ENCODE data around the gene CDH4.

CDH4 gene

DNA sequence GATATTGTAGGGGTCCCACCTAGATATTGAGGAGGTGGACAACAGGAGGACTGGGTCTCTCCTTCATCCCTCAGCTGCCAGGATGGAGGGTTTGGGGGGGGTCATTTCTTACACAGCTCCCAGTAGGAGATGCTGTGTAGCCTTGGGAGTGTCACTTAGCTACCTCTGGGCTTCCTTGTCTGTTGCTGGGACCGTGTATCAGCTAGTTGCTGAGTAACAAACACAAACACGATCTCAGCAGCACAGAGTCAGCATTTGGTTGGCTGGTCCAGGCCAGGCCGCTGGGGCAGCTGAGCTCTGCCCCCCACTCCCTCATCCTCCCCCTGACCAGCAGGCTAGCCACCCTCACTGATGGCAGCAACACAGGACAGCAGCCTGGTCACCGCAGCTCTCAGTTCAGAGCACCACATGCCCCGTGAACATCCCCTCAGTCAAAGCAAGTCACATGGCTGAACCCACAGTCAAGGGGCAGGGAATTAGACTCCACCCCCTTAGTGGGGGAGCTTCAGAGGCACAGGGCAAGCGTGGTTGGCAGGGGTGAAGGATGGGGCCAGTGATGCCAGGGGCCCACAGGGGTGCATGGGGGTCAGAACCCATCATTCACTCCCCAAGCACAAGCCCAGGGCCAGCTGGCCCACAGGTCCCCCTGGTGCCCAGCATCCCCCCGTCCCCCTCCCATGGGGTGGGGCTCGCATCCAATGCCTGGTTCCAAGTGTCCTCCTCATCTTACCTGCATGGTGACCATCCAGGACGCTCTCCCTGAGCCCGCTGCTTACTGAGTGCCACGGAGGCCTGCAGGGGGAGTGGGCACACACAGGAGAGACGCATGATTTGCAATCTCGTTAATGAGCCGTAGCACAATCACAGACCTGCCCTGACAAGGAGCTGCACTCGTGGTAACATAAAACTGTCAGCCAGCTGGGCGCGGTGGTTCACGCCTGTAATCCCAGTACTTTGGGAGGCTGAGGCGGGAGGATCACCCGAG, 701.3 kb downstream of the CDH4 start:
- Histone ChIP-seq H3K4me3 (ENCODE audit: low read depth in 1 of 5, low read length in 5 of 5) (no peak overlapping the region), H3K27me3 (ENCODE audit: control insufficient read depth in 5 of 5, insufficient read depth in 4 of 5, low read length in 5 of 5) (peaks cover 2 to 37% (median 14%) of the 10 kb centered on the region in 5 donors), H3K9ac (ENCODE audit: low read length in 5 of 5) (no peak overlapping the region), H3K36me3 (ENCODE audit: control insufficient read depth in 5 of 5, insufficient read depth in 5 of 5, low read length in 5 of 5) (no peaks in the 10 kb centered on the region), H3K27ac (ENCODE audit: low read depth, low read length) (no peak overlapping the region), H3K9me3 (ENCODE audit: control insufficient read depth in 5 of 5, low read length in 5 of 5) (no peaks in the 10 kb centered on the region), H3K4me1 (ENCODE audit: control insufficient read depth in 5 of 5, insufficient read depth in 5 of 5, low read length in 5 of 5) (no peaks in the 10 kb centered on the region)

DNA sequence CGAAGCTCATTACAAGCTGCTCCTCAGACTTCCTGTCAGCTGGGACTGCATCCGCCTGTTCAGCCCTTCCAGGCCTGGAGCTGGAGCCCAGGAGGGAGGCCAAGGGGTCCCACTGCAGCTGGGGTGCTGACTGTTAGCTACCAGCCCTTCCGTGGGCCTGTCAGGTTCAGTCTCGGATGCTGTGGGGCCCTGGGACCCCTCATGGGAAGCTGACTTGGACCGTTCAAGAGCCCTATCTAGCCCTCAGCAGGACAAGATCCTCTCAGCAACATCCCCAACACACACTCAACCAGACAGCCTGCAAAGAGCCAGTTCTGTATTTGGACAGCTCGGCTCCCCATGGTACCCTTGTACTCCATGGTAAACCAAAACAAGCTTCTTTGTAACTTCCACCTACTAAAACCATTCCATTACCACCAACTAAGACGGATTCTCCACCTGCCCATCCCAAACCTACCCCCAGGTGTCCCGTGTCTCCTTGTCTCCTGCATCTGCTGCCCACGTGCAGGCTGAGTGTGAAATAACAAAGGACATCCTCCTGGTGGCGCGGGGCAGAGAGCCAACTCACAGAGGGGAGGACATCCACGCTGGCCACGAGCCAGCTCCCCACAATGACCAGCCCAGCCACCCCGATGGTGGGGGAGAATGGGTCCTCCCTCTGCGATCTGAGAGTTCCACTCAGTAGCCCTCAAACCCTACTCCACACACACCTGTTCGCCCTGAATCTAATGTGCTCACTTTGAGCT, 702.4 kb downstream of the CDH4 start:
- Histone ChIP-seq H3K4me1 (ENCODE audit: control insufficient read depth in 5 of 5, insufficient read depth in 5 of 5, low read length in 5 of 5) (no peaks in the 10 kb centered on the region), H3K9ac (ENCODE audit: low read length in 5 of 5) (no peak overlapping the region), H3K9me3 (ENCODE audit: control insufficient read depth in 5 of 5, low read length in 5 of 5) (no peaks in the 10 kb centered on the region), H3K36me3 (ENCODE audit: control insufficient read depth in 5 of 5, insufficient read depth in 5 of 5, low read length in 5 of 5) (no peaks in the 10 kb centered on the region), H3K4me3 (ENCODE audit: low read depth in 1 of 5, low read length in 5 of 5) (no peak overlapping the region), H3K27me3 (ENCODE audit: control insufficient read depth in 5 of 5, insufficient read depth in 4 of 5, low read length in 5 of 5) (peaks cover 2 to 32% (median 14%) of the 10 kb centered on the region in 5 donors), H3K27ac (ENCODE audit: low read depth, low read length) (no peak overlapping the region)

DNA sequence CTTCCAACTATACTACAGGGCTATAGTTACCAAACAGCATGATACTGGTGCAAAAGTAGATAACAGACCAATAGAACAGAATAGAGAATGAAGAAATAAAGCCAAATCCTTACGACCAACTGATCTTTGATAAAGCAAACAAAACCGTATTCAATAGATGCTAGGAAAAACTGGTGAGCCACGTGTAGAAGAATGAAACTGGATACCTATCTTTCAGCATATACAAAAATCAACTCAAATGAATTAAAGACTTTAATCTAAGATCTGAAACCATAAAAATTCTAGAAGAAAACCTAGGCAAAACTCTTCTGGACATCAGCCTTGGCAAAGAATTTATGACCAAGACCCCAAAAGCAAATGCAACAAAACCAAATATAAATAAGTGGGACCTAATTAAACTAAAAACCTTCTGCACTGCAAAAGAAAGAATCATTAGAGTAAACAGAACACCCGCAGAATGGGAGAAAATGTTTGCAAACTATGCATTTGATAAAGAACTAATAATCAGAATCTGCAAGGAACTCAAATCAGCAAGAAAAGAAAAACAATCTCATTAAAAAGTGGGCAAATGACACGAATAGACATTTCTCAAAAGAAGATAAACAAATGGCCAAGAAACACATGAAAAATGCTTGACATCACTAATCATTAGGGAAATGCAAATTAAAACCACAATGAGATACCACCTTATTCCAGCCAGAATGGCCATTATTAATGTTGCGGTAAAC, 703.8 kb downstream of the CDH4 start:
- Histone ChIP-seq H3K36me3 (ENCODE audit: control insufficient read depth in 5 of 5, insufficient read depth in 5 of 5, low read length in 5 of 5) (no peaks in the 10 kb centered on the region), H3K9me3 (ENCODE audit: control insufficient read depth in 5 of 5, low read length in 5 of 5) (no peaks in the 10 kb centered on the region), H3K27me3 (ENCODE audit: control insufficient read depth in 5 of 5, insufficient read depth in 4 of 5, low read length in 5 of 5) (peaks cover 0 to 22% (median 11%) of the 10 kb centered on the region in 5 donors), H3K27ac (ENCODE audit: low read depth, low read length) (no peak overlapping the region), H3K4me3 (ENCODE audit: low read depth in 1 of 5, low read length in 5 of 5) (no peak overlapping the region), H3K9ac (ENCODE audit: low read length in 5 of 5) (no peak overlapping the region), H3K4me1 (ENCODE audit: control insufficient read depth in 5 of 5, insufficient read depth in 5 of 5, low read length in 5 of 5) (no peaks in the 10 kb centered on the region)

DNA sequence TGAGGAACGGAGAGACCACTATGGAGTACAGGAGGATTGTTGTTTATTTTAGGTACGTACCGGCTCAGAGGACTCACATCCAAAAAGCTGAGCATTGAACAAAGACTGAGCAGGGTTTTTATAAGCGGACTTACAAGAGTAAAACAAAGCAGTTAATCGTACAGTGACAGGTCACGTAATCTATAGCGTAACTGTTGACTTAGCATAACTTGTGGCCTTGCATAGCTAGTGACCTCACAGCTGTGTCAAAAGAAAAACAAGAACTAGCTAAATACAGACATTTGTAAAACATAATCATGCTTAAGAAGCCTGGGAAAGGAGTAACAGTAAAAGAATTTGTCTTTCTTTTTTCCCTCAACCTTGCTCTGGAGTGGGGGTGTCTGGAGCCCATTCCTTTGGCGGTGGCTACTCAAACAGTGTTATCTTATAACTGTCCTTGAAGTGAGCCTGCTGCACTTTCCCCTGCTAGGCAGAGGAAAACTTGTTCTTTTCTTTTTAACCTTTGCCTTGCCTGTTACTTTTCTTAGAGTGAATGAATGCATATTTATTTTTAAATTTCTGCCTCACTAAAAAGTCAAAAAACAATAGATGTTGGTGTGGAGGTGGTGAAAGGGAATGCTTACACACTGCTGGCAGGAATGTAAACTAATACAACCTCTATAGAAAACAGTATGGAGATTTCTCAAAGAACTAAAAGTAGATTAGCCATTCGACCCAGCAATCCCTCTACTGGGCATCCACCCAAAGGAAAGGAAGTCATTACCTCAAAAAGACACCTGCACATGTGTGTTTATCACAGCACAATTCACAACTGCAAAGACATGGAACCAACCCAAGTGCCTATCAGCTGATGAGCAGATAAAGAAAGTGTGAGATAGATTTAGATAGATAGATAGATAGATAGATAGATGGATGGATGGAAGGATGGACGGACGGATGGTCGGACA, 704.6 kb downstream of the CDH4 start:
- Histone ChIP-seq H3K27ac (ENCODE audit: low read depth, low read length) (no peak overlapping the region), H3K4me1 (ENCODE audit: control insufficient read depth in 5 of 5, insufficient read depth in 5 of 5, low read length in 5 of 5) (no peaks in the 10 kb centered on the region), H3K4me3 (ENCODE audit: low read depth in 1 of 5, low read length in 5 of 5) (no peak overlapping the region)

DNA sequence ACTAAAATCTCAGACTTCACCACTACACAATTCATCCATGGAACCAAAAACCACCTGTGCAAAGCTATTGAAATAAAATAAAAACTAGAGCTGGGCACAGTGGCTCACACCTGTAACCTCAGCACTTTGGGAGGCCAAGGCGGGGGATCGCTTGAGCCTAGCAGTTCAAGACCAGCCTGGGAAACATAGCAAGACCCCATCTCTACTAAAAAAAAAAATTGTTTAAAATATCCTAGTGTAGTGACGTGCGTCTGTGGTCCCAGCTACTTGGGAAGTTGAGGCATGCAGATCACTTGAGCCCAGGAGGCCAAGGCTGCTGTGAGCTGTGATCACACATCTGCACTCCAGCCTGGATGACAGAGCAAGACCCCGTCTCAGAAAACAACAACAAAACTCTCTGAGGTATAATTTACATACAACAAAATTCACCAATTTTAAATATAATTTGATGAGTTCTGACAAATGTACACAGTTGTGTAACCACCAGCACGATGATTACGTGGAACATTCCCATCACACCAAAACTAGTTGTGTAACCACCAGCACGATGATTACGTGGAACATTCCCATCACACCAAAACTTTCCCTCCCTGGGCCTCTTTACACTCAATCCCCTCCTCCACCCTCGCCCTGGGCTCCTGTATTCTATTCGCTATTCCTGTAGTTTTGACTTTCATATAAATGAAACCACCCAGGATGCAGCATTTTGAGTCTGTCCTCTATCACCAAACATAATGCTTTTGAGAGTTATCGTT, 706.1 kb downstream of the CDH4 start:
- H3K9ac ChIP-seq (ENCODE audit: low read length in 5 of 5) = no peak overlapping the region
- H3K27ac ChIP-seq (ENCODE audit: low read depth, low read length) = no peak overlapping the region
- no peak overlapping the region for H3K4me3 ChIP-seq (ENCODE audit: low read depth in 1 of 5, low read length in 5 of 5)
- no peaks in the 10 kb centered on the region for H3K9me3 ChIP-seq (ENCODE audit: control insufficient read depth in 5 of 5, low read length in 5 of 5)
- peaks cover 0 to 9% (median 3%) of the 10 kb centered on the region in 5 donors for H3K27me3 ChIP-seq (ENCODE audit: control insufficient read depth in 5 of 5, insufficient read depth in 4 of 5, low read length in 5 of 5)
- H3K4me1 ChIP-seq (ENCODE audit: control insufficient read depth in 5 of 5, insufficient read depth in 5 of 5, low read length in 5 of 5) = no peaks in the 10 kb centered on the region
- H3K36me3 ChIP-seq (ENCODE audit: control insufficient read depth in 5 of 5, insufficient read depth in 5 of 5, low read length in 5 of 5) = no peaks in the 10 kb centered on the region

More for the DNA sequence above, 704.6 kb downstream of the CDH4 start:
- no peak overlapping the region for H3K9ac ChIP-seq (ENCODE audit: low read length in 5 of 5)
- no peaks in the 10 kb centered on the region for H3K36me3 ChIP-seq (ENCODE audit: control insufficient read depth in 5 of 5, insufficient read depth in 5 of 5, low read length in 5 of 5)
- H3K9me3 ChIP-seq (ENCODE audit: control insufficient read depth in 5 of 5, low read length in 5 of 5) = no peaks in the 10 kb centered on the region
- peaks cover 0 to 19% (median 9%) of the 10 kb centered on the region in 5 donors for H3K27me3 ChIP-seq (ENCODE audit: control insufficient read depth in 5 of 5, insufficient read depth in 4 of 5, low read length in 5 of 5)

DNA sequence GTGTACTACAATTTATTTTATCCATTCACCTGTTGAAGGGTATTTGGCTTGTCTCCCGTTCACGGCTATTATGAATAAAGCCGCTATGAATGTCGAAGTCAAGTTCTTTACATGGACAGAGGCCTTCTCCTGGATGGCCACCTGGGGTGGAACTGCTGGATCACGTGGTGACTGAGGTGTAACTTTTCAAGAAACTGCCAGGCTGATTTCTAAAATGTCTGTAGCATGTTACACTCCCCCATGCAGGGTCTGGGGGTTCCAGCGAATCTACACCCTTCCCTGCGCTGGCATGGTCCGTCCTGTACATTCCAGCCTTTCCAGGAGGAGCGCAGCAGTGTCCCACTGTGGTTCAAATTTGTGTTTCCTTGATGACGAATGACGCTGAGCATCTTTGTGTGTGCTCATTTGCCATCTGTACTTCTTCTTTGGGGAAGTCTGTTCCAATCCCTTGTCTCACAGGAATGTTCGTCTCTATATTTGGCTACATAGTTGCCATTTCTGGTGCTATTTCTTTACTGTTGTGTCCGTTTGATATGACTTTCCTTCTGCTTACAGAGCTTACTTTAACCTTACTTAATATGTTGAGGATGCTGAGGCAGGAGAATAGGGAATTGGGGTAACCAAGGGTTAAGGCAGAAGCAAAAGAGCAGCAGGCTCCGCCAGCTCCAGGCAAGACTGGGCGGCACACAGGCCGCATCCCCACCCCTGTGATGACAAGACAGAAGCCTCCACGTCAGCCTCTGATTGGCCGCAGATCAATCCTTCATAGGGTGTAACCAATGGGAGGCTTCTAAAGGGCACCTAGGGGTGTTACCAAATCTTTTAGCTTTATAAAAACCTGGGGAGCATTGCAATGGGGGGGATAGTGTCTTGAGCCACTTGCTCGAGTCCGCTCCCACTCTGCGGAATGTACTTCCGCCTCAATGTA, 707.0 kb downstream of the CDH4 start:
- Histone ChIP-seq H3K4me3 (ENCODE audit: low read depth in 1 of 5, low read length in 5 of 5) (no peak overlapping the region), H3K27ac (ENCODE audit: low read depth, low read length) (no peak overlapping the region)

DNA sequence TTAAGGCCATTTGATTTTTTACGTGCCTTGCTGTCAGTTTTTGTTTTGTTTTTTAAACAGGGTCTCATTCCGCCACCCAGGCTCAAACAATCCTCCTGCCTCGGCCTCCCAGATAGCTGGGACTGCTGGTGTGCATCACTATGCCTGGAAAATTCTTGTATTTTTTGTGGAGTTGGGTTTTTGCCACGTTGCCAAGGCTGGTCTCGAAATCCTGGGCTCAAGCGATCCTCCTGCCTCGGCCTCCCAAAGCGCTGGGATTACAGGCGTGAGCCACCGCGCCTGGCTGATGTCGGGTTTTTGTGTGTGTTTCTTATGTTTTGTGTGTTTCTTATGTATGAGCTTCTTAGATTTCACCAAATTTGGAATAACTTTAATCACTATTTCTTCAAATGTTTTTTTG, 708.8 kb downstream of the CDH4 start:
- Histone ChIP-seq H3K9ac (ENCODE audit: low read length in 5 of 5) (no peak overlapping the region), H3K9me3 (ENCODE audit: control insufficient read depth in 5 of 5, low read length in 5 of 5) (no peaks in the 10 kb centered on the region), H3K36me3 (ENCODE audit: control insufficient read depth in 5 of 5, insufficient read depth in 5 of 5, low read length in 5 of 5) (no peaks in the 10 kb centered on the region), H3K27ac (ENCODE audit: low read depth, low read length) (no peak overlapping the region), H3K27me3 (ENCODE audit: control insufficient read depth in 5 of 5, insufficient read depth in 4 of 5, low read length in 5 of 5) (peaks cover 7 to 18% (median 11%) of the 10 kb centered on the region in 5 donors), H3K4me1 (ENCODE audit: control insufficient read depth in 5 of 5, insufficient read depth in 5 of 5, low read length in 5 of 5) (no peaks in the 10 kb centered on the region), H3K4me3 (ENCODE audit: low read depth in 1 of 5, low read length in 5 of 5) (no peak overlapping the region)

More for the DNA sequence above, 707.0 kb downstream of the CDH4 start:
- Histone ChIP-seq H3K36me3 (ENCODE audit: control insufficient read depth in 5 of 5, insufficient read depth in 5 of 5, low read length in 5 of 5) (no peaks in the 10 kb centered on the region), H3K4me1 (ENCODE audit: control insufficient read depth in 5 of 5, insufficient read depth in 5 of 5, low read length in 5 of 5) (no peaks in the 10 kb centered on the region), H3K9ac (ENCODE audit: low read length in 5 of 5) (no peak overlapping the region), H3K9me3 (ENCODE audit: control insufficient read depth in 5 of 5, low read length in 5 of 5) (no peaks in the 10 kb centered on the region), H3K27me3 (ENCODE audit: control insufficient read depth in 5 of 5, insufficient read depth in 4 of 5, low read length in 5 of 5) (peaks cover 0 to 8% (median 3%) of the 10 kb centered on the region in 5 donors)

DNA sequence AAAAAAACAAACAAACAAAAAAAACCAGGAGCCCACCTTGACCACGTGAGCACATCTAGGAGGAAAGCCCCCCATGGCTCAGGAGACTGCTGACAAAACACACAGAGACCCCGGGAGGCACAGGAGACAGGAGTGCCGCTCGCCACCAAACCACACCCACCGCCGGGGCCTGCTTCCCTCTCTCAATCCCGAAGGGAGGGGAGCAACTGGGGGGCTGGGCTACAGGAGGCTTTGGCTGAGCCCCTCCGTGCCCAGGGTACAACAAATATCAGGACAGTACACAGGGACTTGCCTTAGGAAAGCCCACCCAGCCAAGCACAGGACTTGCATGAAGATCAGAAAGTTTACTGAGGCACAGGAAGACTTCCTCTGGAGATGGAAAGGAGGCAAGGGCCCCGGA, 711.1 kb downstream of the CDH4 start:
- Histone ChIP-seq H3K36me3 (ENCODE audit: control insufficient read depth in 5 of 5, insufficient read depth in 5 of 5, low read length in 5 of 5) (no peaks in the 10 kb centered on the region), H3K9me3 (ENCODE audit: control insufficient read depth in 5 of 5, low read length in 5 of 5) (no peaks in the 10 kb centered on the region), H3K27ac (ENCODE audit: low read depth, low read length) (no peak overlapping the region), H3K9ac (ENCODE audit: low read length in 5 of 5) (no peak overlapping the region), H3K4me1 (ENCODE audit: control insufficient read depth in 5 of 5, insufficient read depth in 5 of 5, low read length in 5 of 5) (no peaks in the 10 kb centered on the region), H3K4me3 (ENCODE audit: low read depth in 1 of 5, low read length in 5 of 5) (no peak overlapping the region), H3K27me3 (ENCODE audit: control insufficient read depth in 5 of 5, insufficient read depth in 4 of 5, low read length in 5 of 5) (peaks cover 7 to 29% (median 17%) of the 10 kb centered on the region in 5 donors)

Measured in subcutaneous abdominal adipose tissue (tissue), 5 donors.